H1 (cell line): Measurements from ENCODE around the gene ELOVL6.
"Not testable (repeated sequence)": the region's sequence is repeated elsewhere in the genome, so short reads cannot be mapped to it uniquely, and the experiment has no call there.

Source experiments
- ATF2 ChIP-seq: IDR thresholded peaks from 2 replicates; pipeline ENCODE4 v1.6.1; 2012; ENCODE audit warnings: low read length, inconsistent platforms
- CBX5 ChIP-seq: fragments of 300-800, 300-1000 bp; sonication (generic); IDR thresholded peaks from 2 replicates; pipeline ENCODE4 v1.7.1; 2016; ENCODE audit warnings: antibody characterized with exemption, low read length, low read depth
- CTCF ChIP-seq, 3 experiments: IDR thresholded peaks; 1 replicate in 2 of 3; 2 replicates in 1 of 3; pipeline versions ENCODE4 v1.5.1 to v1.6.1; 2011; ENCODE audit warnings: low read length in 3 of 3, mild to moderate bottlenecking in 3 of 3, inconsistent platforms in 2 of 3, low read depth in 1 of 3, moderate library complexity in 1 of 3; ENCODE audit not compliant: insufficient read depth in 1 of 3; ENCODE audit errors: control extremely low read depth in 1 of 3
- POLR2AphosphoS5 ChIP-seq: IDR thresholded peaks from 2 replicates; pipeline ENCODE4 v1.6.1; 2011; ENCODE audit warnings: low read depth, low read length
- RAD21 ChIP-seq, 2 experiments: IDR thresholded peaks in 1 of 2; conservative IDR thresholded peaks in 1 of 2; 2 replicates each; pipeline ENCODE4 v1.6.1; 2011; ENCODE audit warnings: low read depth in 2 of 2, low read length in 2 of 2, improper control_type of control experiment in 1 of 2, inconsistent platforms in 1 of 2, mild to moderate bottlenecking in 1 of 2, moderate library complexity in 1 of 2
- RFX5 ChIP-seq: IDR thresholded peaks from 2 replicates; pipeline ENCODE4 v1.6.1; 2011; ENCODE audit warnings: low read depth, low read length, improper control_type of control experiment, borderline replicate concordance
- RNF2 ChIP-seq: fragments of 200-900, 300-1000 bp; sonication (generic); IDR thresholded peaks from 2 replicates; pipeline ENCODE4 v1.7.1; 2016; ENCODE audit warnings: borderline replicate concordance, low read depth, mild to moderate bottlenecking, antibody characterized with exemption, low read length; ENCODE audit not compliant: poor library complexity, severe bottlenecking; ENCODE audit errors: missing control alignments
- SP1 ChIP-seq: IDR thresholded peaks from 2 replicates; pipeline ENCODE4 v1.6.1; 2011; ENCODE audit warnings: low read depth, low read length
- TAF1 ChIP-seq: IDR thresholded peaks from 2 replicates; pipeline ENCODE4 v1.6.1; 2011; ENCODE audit warnings: mild to moderate bottlenecking, low read depth, low read length

- not testable (repeated sequence) for TF ChIP-seq ATF2; CTCF (IDR thresholded peaks at IDR 0.05; ENCODE audit: control extremely low read depth in 1 of 3, insufficient read depth in 1 of 3, low read depth in 1 of 3, low read length in 3 of 3); POLR2AphosphoS5; CBX5; RAD21 (IDR thresholded peaks at IDR 0.05 in 1 of 2, conservative IDR thresholded peaks at IDR 0.05 in 1 of 2; ENCODE audit: low read depth in 2 of 2, low read length in 2 of 2); SP1; RNF2; RFX5; TAF1
These were observed 18.8 kb upstream of the ELOVL6 start for GRCh38 chr4:110217181-110217580.
